BLaER1 (cell line): Measurements from ENCODE around the gene GPD1L.
"Not testable (repeated sequence)": the region's sequence is repeated elsewhere in the genome, so short reads cannot be mapped to it uniquely, and the experiment has no call there.

ENCODE experiments used
- H3K27ac ChIP-seq: shearing (Covaris generic); formaldehyde crosslinking; 2 replicates; pipeline ENCODE4 v1.8.1; 2022
- H3K27me3 ChIP-seq: shearing (Covaris generic); formaldehyde crosslinking; 2 replicates; pipeline ENCODE4 v1.8.1; 2022
- H3K36me3 ChIP-seq: shearing (Covaris generic); formaldehyde crosslinking; 2 replicates; pipeline ENCODE4 v1.8.1; 2022
- H3K4me1 ChIP-seq: shearing (Covaris generic); formaldehyde crosslinking; 2 replicates; pipeline ENCODE4 v1.8.1; 2022
- H3K4me2 ChIP-seq: shearing (Covaris generic); formaldehyde crosslinking; 2 replicates; pipeline ENCODE4 v1.8.1; 2022
- H3K4me3 ChIP-seq: shearing (Covaris generic); formaldehyde crosslinking; 2 replicates; pipeline ENCODE4 v1.8.1; 2022
- H3K9ac ChIP-seq: shearing (Covaris generic); formaldehyde crosslinking; 2 replicates; pipeline ENCODE4 v1.8.1; 2022
- H3K9me3 ChIP-seq: shearing (Covaris generic); formaldehyde crosslinking; 2 replicates; pipeline ENCODE4 v1.8.1; 2022
- H4K20me1 ChIP-seq: shearing (Covaris generic); formaldehyde crosslinking; 2 replicates; pipeline ENCODE4 v1.8.1; 2022
- Cebpa-rat ChIP-seq: shearing (Covaris generic); IDR thresholded peaks from 2 replicates; pipeline ENCODE4 v1.8.1; 2022

Gene GPD1L

DNA sequence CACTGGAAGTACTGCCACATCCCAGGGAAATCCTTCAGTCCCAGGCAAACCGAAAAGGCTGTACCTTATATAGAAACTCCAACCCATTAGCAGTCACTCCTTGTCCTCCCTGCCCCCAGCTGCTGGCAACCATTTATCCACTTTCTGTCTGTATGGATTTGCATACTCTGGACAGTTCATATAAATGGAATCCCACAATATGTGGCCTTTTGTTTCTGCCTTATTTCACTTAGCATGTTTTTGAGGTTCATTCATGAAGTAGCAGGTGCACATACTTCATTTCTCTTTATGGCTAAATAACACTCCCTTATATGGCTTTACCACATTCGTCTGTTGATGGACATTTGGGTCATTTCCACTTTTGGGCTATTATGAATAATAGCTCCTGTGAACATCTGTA, 80.5 kb downstream of the GPD1L start:
- no peaks in the 10 kb centered on the region for H4K20me1 ChIP-seq
- H3K4me2 ChIP-seq, result no peak overlapping the region
- H3K36me3 ChIP-seq, result no peaks in the 10 kb centered on the region
- no peaks in the 10 kb centered on the region for H3K4me1 ChIP-seq
- H3K9me3 ChIP-seq, result no peaks in the 10 kb centered on the region
- TF ChIP-seq Cebpa-rat, result no peak
- H3K9ac ChIP-seq, result no peak overlapping the region
- no peak overlapping the region for H3K27ac ChIP-seq
- no peak overlapping the region for H3K4me3 ChIP-seq
- H3K27me3 ChIP-seq, result no peaks in the 10 kb centered on the region

DNA sequence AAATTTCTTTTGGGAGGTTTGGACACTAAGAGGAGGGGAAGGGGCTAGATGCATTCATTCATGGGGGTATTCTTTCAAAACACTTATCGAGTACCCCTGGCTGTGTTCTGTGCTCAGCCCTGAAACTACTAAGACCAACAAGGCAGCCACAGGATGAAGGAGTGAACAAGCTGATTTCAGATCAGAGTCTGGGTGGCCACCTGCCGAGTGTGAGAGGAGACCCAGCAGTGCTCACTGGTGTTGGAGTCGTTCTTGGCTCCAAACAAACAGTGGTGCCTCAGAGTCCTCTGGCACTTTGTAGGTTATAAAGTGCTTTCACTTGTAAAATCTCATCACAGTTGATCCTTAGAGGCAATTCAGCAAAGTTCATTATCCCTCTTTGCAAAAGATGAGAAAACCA, 83.3 kb downstream of the GPD1L start:
- Histone ChIP-seq H3K9ac (no peak overlapping the region), H3K4me2 (no peak overlapping the region), H3K36me3 (no peaks in the 10 kb centered on the region), H3K27ac (no peak overlapping the region), H4K20me1 (no peaks in the 10 kb centered on the region), H3K9me3 (no peaks in the 10 kb centered on the region), H3K27me3 (no peaks in the 10 kb centered on the region), H3K4me1 (no peaks in the 10 kb centered on the region), H3K4me3 (no peak overlapping the region)
- TF ChIP-seq Cebpa-rat, result no peak

DNA sequence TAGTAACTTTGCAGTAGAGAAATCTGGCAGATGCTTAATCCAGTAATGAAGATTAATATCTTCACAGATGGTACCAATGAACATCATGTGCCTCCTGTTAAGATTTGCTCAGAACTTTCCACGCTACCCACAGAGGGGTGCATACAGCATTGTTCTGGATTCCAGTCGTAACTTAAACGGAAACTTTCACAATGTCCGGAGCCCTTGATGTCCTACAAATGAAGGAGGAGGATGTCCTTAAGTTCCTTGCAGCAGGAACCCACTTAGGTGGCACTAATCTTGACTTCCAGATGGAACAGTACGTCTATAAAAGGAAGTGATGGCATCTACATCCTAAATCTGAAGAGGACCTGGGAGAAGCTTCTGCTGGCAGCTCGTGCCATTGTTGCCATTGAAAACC, 84.1 kb downstream of the GPD1L start:
- not testable (repeated sequence) for H3K4me1 ChIP-seq, H3K27me3 ChIP-seq, H3K9me3 ChIP-seq, H3K36me3 ChIP-seq, H3K4me3 ChIP-seq, H4K20me1 ChIP-seq, H3K27ac ChIP-seq, H3K9ac ChIP-seq, H3K4me2 ChIP-seq

DNA sequence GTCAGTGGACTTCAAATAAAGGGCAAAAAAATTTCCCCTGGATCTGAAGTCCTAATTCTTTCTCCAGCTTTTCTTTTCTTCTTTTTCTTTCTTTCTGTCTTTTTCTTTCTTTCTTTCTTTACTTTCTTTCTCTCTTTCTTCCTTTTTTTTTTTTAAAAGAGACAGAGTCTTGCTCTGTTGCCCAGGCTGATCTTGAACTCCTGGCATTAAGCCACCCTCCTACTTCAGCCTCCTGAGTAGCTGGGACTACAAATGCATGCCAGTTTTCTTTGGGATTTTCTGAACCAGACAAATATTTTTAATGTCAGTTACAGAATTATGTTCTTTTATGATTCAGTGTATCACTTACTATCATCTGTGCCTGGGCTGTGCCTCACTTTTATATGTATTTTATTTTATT, 86.7 kb downstream of the GPD1L start:
- Histone ChIP-seq H3K4me2 (no peak overlapping the region), H3K27me3 (no peaks in the 10 kb centered on the region), H3K9ac (no peak overlapping the region), H3K4me1 (no peaks in the 10 kb centered on the region), H4K20me1 (no peaks in the 10 kb centered on the region), H3K4me3 (no peak overlapping the region), H3K9me3 (no peaks in the 10 kb centered on the region), H3K36me3 (no peaks in the 10 kb centered on the region), H3K27ac (no peak overlapping the region)
- no peak for TF ChIP-seq Cebpa-rat

DNA sequence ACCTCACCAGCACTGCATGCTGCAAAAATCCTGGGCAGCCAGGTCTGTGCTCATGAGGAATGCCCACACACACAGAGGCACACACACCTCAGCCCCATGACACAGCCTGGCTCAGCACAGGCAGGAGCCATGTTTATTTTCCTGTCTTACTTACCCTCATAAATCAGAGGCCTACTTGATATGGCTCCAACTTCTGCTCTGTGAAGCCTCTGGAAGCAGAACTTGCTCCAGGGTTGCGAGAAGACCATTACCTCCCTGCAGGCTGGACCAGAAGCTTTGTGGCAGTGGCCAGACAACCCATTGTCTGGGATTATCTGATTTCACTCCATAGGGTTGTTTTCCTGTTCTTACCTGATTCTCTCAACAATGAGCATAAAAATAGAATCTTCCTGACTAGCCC, 88.2 kb downstream of the GPD1L start:
- H3K36me3 ChIP-seq, result no peaks in the 10 kb centered on the region
- TF ChIP-seq Cebpa-rat, result no peak
- no peak overlapping the region for H3K27ac ChIP-seq
- no peaks in the 10 kb centered on the region for H4K20me1 ChIP-seq
- H3K4me1 ChIP-seq, result no peaks in the 10 kb centered on the region; the same call in 1 of the 2 replicates
- no peak overlapping the region for H3K4me3 ChIP-seq
- H3K4me2 ChIP-seq, result no peak overlapping the region
- H3K9me3 ChIP-seq, result no peaks in the 10 kb centered on the region
- H3K27me3 ChIP-seq, result no peaks in the 10 kb centered on the region
- no peak overlapping the region for H3K9ac ChIP-seq

DNA sequence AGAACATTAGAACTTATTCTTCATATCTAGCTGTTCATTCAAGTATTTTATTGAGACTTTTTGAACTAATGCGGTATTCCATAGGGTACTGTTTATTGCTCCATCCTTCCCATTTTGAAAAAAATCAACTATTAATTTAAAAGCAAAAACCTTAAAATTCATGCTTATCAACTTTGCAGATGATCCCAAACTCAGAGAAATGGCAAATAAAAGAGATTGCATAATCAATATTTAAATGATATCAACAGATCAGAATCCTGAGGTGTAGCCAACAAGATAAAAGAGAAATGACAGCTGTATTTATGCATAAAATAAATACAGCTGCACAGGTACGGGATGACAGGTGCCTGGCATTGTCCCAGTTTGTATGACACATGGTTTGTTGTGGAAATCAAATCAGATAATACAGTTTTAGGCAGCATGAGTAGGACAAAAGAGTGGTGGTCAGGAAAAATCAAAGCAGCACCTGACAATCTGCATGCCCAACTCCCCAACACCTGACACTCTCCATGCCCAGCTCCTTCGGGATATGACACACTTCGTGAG, 89.6 kb downstream of the GPD1L start:
- no peak overlapping the region for H3K9ac ChIP-seq

DNA sequence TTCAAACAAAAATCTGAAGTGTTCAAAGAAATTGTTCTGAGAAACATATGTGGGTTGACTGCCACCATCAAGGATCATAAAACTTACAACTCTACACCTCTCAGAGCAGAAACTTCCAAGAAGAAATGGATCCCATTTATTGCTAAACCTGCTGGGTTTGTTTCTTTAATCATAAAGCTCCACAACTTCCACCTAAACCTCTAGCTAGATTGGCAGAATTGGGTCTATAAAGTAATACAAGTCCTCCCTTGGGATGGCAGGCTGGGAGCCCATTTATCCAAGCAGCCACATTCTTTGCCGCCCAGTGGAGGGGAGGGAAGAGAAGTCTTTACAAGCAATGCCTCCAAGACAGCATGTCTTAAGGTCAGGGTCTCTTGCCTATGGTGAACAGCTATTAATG, 91.6 kb downstream of the GPD1L start:
- TF ChIP-seq Cebpa-rat, result no peak
- Histone ChIP-seq H3K4me3 (no peak overlapping the region), H3K9me3 (no peaks in the 10 kb centered on the region)

More for the DNA sequence above, 89.6 kb downstream of the GPD1L start:
- Histone ChIP-seq H3K27me3 (no peaks in the 10 kb centered on the region), H3K4me2 (no peak overlapping the region), H3K27ac (no peak overlapping the region), H3K9me3 (no peaks in the 10 kb centered on the region), H4K20me1 (no peaks in the 10 kb centered on the region), H3K36me3 (no peaks in the 10 kb centered on the region), H3K4me3 (no peak overlapping the region), H3K4me1 (peaks cover 10% of the 10 kb centered on the region)
- TF ChIP-seq Cebpa-rat, result no peak

DNA sequence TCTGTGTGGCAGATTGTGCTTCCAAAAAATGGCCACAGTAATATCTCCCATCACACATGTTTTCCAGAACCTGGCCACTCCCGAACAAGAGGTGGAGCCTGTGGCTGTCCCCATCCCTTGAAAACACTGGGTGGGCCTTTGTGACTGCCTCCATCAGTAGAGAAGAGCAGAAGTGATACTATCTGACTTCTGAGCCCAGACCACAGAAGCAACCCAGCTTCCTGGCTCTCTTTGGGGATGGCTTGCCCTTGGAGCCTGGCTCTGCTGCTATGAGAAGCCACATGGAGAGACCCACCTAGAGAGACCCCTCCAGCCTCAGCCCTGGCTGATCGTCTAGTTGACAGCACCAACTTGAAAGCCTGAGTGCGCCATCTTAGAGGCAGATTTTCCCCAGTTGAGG, 92.3 kb downstream of the GPD1L start:
- H3K4me1 ChIP-seq, result peaks cover 13% of the 10 kb centered on the region
- H3K9me3 ChIP-seq, result no peaks in the 10 kb centered on the region
- no peaks in the 10 kb centered on the region for H3K36me3 ChIP-seq
- H3K9ac ChIP-seq, result no peak overlapping the region
- H3K27me3 ChIP-seq, result no peaks in the 10 kb centered on the region
- H4K20me1 ChIP-seq, result no peaks in the 10 kb centered on the region
- no peak overlapping the region for H3K4me2 ChIP-seq
- no peak overlapping the region for H3K27ac ChIP-seq
- no peak for TF ChIP-seq Cebpa-rat
- H3K4me3 ChIP-seq, result no peak overlapping the region

More for the DNA sequence above, 91.6 kb downstream of the GPD1L start:
- H3K4me2 ChIP-seq, result no peak overlapping the region
- H3K27ac ChIP-seq, result no peak overlapping the region
- no peaks in the 10 kb centered on the region for H3K27me3 ChIP-seq
- H3K36me3 ChIP-seq, result no peaks in the 10 kb centered on the region
- no peak overlapping the region for H3K9ac ChIP-seq
- no peaks in the 10 kb centered on the region for H4K20me1 ChIP-seq
- peaks cover 13% of the 10 kb centered on the region for H3K4me1 ChIP-seq

DNA sequence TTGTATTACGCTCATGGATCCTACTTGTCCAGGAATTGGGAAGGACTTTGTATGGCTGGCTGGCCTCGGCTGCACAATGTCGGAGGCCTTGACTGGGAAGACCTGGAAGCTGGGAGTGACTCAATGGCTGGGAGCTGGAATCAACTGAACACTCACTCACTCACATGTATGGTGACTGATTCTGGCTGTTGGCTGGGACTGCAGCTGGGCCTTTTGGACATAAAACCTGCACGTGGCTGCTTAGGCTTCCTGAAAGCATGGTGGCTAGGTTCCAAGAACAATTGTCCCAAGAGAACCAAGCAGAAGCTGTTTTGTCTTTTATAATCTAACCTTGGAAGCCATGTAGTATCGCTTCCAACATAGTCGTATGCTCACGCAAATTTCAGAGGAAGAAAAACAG, 94.1 kb downstream of the GPD1L start:
- no peaks in the 10 kb centered on the region for H4K20me1 ChIP-seq
- no peak for TF ChIP-seq Cebpa-rat
- H3K9me3 ChIP-seq, result no peaks in the 10 kb centered on the region
- no peak overlapping the region for H3K4me3 ChIP-seq
- no peak overlapping the region for H3K27ac ChIP-seq
- H3K4me1 ChIP-seq, result peaks cover 13% of the 10 kb centered on the region
- no peak overlapping the region for H3K9ac ChIP-seq
- no peaks in the 10 kb centered on the region for H3K36me3 ChIP-seq
- peak overlapping the region; percentile 3; the same call in 1 of the 2 replicates for H3K4me2 ChIP-seq
- H3K27me3 ChIP-seq, result no peaks in the 10 kb centered on the region

DNA sequence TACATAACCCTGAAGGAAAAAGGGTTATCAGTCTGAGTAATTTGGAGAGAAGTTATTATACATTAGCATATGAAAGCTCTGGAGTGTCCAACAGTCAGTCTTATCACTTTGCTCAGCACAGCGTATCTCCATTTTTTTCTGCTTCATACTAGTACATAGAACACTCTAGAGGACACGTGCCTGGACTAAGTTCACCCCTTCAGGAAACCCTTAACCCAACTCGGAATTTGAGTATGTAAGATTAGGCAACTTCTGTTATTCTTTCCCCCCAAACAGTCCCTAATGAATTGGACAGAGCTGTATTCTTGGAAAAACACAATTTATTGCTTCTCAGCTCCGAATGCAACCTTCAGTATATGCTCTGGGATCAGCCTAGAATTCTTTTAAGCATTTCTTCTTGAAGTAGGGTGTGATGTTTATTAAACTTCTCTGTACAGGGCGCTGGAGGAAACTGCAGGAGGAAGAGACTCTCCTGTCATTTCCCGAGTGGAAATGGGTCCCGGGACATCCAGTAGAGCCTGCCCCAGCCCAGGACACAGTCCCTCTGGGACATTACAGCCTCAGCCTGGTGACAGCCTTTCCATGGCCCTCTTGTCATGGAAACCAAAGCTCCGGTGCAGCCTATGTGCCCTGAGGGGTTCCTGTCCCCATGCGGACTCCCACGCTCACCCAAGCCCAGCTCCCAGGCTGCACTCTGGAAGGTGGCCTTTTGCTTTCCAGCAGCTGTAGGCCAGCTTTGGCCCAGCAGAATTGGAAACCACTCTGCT, 94.8 kb downstream of the GPD1L start:
- Histone ChIP-seq H3K4me2 (peak overlapping the region; percentile 3; the same call in 1 of the 2 replicates), H3K4me1 (peaks cover 13% of the 10 kb centered on the region), H3K9ac (no peak overlapping the region), H3K36me3 (no peaks in the 10 kb centered on the region), H3K27me3 (no peaks in the 10 kb centered on the region), H3K9me3 (no peaks in the 10 kb centered on the region), H3K27ac (no peak overlapping the region), H3K4me3 (no peak overlapping the region), H4K20me1 (no peaks in the 10 kb centered on the region)
- TF ChIP-seq Cebpa-rat, result no peak
